Measurements from ENCODE around the gene PLEKHM3.
A peak's percentile ranks its signal among the peaks of the same experiment; 100 is the strongest.
"Not testable (repeated sequence)": the region's sequence is repeated elsewhere in the genome, so short reads cannot be mapped to it uniquely, and the experiment has no call there.

PLEKHM3 gene

GRCh38 chr2:207987025-207987716, 38.2 kb downstream of the PLEKHM3 start:
- no peak for DNase-seq

GRCh38 chr2:207984765-207985480, 40.4 kb downstream of the PLEKHM3 start:
- no peak for DNase-seq

DNA sequence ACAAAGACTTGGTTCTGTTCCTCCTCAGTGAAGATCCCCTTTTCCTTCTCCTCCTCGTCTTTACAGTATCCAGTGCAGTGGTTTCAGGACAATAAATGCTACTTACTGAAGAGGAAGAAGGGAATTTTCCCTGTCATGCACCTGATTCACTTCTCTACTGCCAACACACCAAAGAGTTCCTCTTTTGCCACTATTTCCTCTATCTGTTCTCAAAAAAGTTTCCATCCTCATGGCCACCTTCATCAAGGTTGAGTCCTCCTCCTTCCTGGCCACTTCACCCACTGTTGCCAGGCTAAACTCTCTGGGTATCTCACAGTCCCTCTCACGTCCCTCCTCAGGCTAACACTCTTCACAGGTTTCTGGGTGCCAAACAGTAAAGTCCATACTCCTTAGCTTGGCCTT, 41.7 kb downstream of the PLEKHM3 start:
- DNase-seq = peak; percentile 63 to 64

DNA sequence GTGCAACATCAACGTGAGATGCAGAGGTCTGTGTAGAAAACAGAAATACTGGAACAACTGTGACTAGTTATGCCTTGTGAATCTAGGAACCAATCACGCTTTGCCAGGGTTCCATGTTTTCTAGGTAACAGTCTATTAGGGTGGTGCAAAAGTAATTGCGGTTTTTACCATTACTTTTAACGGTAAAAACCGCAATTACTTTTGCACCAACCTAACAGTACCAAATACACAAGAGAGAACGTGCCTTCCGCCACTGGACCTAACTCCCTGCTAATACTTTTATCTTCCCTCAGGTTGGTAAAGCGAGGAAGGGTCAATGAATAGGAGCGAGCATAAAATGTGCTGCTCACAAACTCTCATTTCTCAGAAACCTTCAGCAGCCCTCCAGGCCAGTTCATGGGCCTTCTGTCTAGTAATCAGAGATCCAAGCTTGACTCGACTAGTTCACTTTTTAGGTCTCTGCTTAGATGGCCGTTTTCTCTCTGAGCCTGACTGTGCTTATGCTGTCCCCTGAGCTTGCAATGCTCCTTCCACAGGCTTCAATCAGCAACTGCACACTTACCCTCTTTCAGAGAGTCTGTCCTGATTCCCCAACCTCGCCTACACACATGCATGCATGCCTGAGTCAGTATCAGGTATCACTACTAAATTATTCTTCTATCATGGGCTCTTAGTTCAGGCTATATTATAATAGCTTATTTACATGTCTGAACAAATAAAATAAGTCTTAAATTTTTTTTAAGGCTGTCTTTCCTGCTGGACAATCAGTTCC, 47.0 kb downstream of the PLEKHM3 start:
- DNase-seq = no peak

DNA sequence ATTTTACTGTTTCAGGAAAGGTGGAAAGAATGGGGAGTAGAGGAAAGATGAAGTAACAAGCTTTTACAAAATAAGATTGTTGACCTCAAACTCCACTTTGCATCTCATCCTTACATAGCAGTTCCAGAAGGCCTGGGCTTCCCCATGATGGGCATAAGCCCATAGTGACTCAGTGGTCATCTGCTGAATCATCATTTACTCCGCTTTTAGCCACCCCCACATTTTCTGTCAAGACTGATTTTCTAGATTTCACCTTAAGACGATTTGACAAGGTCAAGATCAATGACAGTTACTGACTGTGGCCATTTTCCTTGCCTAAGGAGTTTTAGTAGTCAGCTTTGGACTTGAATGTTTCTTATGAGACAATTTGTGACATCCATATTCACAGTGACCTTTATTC, 49.4 kb downstream of the PLEKHM3 start:
- DNase-seq = peak in 1 of 2 donors; percentile 40

DNA sequence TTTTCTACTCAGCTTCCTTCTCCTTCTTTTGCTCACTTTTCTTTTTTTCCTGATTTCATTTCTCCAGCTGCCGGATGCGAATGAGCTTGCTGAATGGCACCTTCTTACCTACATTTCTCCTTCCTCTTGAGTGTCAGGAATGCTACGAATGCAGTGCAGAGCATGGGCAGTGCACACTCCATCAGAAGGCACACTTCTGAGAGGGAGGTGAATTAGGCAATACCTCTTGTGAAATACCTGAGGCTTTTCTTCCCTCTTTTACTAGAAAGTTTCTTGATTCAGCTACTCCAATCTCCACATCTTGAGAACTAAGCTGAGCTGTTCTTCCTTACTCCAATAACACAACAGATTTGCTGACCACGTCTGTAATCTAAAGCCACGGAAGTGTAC, 51.1 kb downstream of the PLEKHM3 start:
- DNase-seq = peak; percentile 57 to 81

DNA sequence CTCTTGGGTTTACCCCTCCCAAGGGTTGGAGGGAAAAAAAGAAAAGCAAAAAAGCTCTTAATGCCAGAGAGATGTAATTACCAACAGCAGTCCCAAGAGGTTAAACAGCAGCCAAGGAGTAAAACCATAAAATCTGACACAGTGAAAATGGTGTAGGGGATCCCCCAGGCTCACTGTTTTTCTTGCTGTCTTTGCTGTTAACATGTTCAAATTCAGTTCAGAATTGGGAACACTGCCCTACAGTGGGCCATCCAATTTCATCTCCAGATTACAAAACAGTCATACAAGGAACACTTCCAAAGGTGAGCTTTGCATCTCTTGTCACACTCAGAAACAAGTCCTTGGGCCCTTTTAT, 54.5 kb downstream of the PLEKHM3 start:
- no peak for DNase-seq

DNA sequence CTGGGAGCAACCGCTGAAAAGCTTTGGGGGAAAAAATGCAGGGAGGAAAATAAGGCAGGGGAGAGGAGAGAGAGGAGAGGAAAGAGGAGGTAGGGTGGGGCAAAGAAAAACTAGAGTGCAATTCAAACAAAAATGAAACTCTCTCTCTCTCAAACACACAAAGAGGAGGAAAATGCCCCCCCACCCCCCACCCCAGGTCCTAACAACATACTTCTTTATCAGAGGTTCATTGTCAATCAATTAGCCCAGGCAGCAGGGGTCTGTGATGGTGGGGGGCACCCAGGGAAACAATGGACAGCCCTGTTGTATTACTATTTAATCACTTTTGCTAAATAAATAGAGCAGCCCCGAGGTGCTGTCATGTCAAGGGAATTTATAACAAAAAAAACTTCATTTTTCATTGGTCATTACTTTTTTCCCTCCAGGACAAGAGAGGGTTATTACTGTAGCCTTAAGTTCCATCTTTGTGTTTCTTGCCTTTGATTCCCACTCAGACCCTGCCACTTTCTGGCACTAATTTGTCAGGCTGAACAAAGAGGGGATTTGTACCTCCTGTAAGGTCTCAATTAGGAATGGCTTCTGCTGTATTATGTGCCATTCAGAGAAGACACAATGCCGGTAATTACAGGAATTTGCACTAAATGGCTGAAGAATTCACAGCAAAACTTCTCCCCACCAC, 55.0 kb downstream of the PLEKHM3 start:
- DNase-seq = no peak

DNA sequence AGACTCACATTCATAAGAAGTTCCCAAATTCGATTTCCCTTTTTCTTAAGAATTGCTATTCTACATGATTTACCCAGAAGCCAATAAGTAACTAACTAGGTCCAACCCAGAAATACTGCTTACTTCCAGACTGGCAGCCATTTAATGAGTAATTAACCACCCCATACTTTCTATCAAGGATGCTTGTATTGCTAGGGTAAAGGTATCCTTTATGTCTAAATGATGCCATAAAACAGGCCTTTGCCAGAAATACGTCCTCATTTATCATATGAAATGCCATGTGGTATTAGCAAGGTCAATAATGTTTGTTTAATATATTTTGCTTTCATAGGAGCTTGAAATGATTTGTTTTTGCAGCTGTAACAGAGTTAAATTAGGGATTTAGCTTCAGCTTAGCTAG, 56.1 kb downstream of the PLEKHM3 start:
- no peak for DNase-seq

GRCh38 chr2:207967121-207967520, 58.2 kb downstream of the PLEKHM3 start:
- DNase-seq = no peak

- DNase-seq = no peak
Observed at GRCh38 chr2:207960911-207961310, 64.4 kb downstream of the PLEKHM3 start.

DNA sequence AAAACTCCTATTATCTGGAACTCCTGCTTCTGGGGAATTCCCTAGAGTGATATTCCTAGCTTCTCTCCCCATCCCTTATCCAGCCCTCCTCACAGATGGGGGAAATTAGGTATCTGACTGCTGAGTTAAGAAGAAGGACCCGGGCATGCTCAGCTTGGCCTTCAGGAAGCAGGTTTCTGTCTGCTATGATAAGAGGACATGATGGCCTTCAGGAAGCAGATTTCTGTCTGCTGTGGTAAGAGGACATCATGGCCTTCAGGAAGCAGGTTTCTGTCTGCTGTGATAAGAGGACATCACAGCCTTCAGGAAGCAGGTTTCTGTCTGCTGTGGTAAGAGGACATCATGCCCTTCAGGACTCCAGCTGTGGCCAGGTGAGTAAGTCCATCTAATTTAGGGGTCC, 65.2 kb downstream of the PLEKHM3 start:
- no peak for DNase-seq

- DNase-seq = no peak
Observed at GRCh38 chr2:207956771-207957170, 68.6 kb downstream of the PLEKHM3 start.

GRCh38 chr2:207955456-207955855, 69.9 kb downstream of the PLEKHM3 start:
- DNase-seq = no peak

GRCh38 chr2:207953354-207953753, 72.0 kb downstream of the PLEKHM3 start:
- DNase-seq = no peak

- DNase-seq = no peak
Observed at GRCh38 chr2:207952564-207953345, 72.6 kb downstream of the PLEKHM3 start.

DNA sequence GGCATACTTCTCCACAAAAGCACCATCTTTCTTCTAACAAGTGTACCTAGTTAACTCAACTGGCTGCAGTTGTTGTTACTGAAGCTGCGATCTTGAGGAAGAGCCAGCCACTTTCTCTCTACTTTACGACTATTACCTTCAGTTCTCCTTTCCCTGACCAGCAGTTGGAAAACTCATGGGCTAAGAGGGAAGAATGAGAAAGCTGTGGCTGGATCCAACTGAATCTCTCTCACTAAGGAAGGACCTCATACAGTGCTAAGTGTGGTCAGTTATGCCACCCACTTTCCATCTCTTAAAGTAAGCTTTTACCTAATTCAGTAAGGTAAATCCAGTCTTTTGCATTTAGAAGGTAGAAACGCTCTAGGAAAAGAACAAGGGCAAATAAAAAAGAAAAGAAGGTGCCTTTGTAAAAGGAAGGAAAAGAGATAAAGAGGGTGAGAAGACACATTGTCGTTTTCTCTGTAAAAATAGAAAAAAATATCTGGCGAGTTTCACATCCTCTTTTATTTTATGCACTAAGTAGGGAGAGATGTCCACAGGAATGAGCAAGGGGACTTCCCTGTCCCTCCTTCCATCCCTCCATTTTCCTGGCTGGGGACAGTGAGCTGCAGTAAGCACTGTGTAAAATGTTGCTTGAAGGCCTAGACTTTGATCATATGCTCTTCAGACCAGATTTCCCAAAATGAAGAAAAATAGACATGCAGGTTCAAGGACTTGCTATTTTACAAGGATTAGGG, 73.4 kb downstream of the PLEKHM3 start:
- DNase-seq = peak; percentile 8 to 42

DNA sequence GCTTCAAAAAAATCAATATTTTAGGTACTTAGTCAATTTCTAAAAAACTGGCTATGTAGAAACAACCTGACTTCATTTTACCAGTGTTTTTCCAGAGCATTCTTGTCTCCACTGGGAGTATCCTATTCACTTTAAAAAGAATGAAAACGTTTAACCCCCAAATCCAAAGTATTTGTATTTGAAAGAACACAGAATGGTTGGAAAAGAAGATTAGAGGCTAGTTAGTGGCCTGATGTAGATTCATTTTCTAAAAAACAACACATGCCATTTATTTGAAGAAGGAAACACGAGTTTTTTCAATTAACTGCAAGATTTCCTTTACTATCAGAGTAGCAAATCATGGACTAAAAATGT, 74.6 kb downstream of the PLEKHM3 start:
- no peak for DNase-seq

DNA sequence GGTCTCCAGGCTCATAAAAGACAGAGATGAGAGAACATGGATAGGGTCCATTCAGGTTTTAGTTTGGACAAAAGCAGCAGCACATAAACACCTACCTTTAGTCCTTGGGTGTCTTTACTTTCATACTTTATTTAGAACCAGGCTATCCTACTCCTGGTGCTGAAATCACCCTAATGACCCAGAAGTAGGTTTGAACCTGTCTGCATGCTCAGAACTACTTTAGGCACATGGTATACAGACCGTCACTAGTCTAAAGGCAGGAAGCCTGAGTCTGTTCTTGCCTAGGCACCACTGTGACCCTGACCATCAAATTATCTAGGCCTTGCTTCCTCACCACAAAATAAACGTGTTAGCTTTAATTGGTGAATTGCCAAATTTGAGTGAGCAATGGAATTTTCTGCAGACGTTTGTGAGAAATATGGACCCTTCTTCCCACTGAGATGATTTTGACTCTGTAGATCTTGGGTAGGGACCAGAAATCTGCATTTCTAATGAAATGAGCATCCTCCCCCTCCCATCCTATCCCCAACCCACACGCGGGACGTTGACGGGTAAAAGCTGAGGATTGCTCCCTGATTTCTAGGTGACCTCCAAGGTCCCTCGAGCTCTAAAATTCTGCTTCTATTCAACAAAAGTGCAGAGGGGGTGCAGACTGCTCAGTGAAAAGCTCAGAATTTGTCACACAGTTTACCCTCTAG, 75.1 kb downstream of the PLEKHM3 start:
- no peak for DNase-seq

DNA sequence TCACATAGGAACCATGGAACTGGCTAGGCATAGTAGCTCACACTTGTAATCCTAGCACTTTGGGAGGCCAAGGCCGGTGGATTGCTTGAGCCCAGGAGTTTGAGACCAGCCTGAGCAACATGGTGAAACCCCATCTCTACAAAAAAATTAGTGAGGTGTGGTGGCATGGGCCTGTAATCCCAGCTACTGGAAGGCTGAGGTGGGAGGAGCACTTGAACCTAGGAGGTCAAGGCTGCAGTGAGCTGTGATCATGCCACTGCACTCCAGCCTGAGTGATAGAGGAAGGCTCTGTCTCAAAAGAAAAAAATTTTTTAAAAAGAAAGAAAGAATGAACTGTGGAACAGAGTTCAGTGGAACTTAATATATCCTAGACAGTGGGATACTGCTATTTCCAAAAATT, 76.1 kb downstream of the PLEKHM3 start:
- not testable (repeated sequence) for DNase-seq

GRCh38 chr2:207944979-207945600, 80.2 kb downstream of the PLEKHM3 start:
- no peak for DNase-seq

Measured in inflammatory macrophage (primary cell).